Peyer's patch (tissue), 4 donors: ENCODE measurements around the gene ADAMTS12.

Source experiments
- CTCF ChIP-seq, 6 experiments: fragments of 450-650 bp in 4 of 6; fragments of 200-600 bp in 2 of 6; sonication (generic) in 1 of 6; IDR thresholded peaks; one replicate each; pipeline ENCODE4 v1.5.1; 2017 to 2019; ENCODE audit warnings: antibody characterized with exemption in 6 of 6, mild to moderate bottlenecking in 3 of 6, moderate library complexity in 1 of 6
- POLR2A ChIP-seq, 2 donors: fragments of 450-650 bp; IDR thresholded peaks; one replicate each; pipeline ENCODE4 v1.5.1; 2017; ENCODE audit warnings: antibody characterized with exemption in 2 of 2, mild to moderate bottlenecking in 2 of 2, moderate library complexity in 2 of 2

GRCh38 chr5:33841891-33842290 lies 49.9 kb downstream of the ADAMTS12 start:
- TF ChIP-seq CTCF (IDR thresholded peaks at IDR 0.05) (no peak), POLR2A (IDR thresholded peaks at IDR 0.05) (no peak)
